ENCODE measurements around the gene NEDD8.

DNA sequence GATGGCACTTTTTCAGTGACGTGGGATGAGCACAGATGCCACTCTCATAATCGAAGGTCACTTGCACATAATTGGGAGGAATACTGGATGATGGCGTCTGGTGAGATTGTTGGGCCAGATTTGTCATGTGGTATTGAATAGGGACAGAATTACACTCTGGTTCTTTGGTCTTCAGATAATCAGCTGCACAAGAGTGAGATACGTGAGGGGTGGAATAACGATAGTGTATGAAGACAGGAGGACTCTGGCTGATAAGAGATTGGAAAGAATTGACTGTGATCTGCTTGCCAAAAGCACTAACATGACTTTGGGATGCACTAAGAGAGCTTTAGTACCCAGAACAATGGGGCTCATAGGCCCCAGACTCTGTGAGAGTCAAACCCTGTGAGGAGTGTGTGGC, 46.3 kb upstream of the NEDD8 start:
- TF ChIP-seq SUZ12 (IDR thresholded peaks at IDR 0.05; ENCODE audit: extremely low read depth, insufficient read depth, insufficient read length) (no peak), ZNF274 (IDR thresholded peaks at IDR 0.05; ENCODE audit: low read depth, low read length) (no peak)

Data from NT2/D1 (cell line).